Erythroblast (primary cell): ENCODE results near the gene PLEKHA4.

Experiments
- GATA1 ChIP-seq: IDR thresholded peaks from 2 replicates; pipeline ENCODE4 v1.6.1; 2011; ENCODE audit warnings: low read depth, mild to moderate bottlenecking, control low read depth, low read length, moderate library complexity
- POLR2A ChIP-seq: IDR thresholded peaks from 2 replicates; pipeline ENCODE4 v1.6.1; 2011; ENCODE audit warnings: mild to moderate bottlenecking, low read length

DNA sequence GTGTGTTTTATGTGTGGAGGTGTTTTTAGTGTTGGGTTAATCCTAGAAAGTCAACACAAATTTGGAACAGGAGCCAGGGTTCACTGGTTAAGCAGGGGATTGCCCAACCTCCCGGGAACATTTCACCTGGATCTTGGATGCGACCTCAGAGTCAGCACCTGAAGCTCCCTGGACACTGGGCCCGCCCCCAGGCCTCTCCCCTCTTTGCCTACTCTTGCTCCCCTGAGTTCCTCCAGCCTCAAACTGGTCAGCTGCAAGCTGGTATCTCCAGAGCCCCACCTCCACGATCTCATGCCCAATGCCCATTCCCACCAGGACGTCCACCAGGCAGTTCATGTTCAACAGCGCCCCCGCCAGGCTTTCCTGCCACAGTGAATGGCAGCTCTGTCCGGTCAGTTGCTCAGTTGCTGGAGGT is 41.8 kb downstream of the PLEKHA4 start:
- no peak for TF ChIP-seq POLR2A
- TF ChIP-seq GATA1: no peak
